Breast epithelium (tissue), 4 donors: ENCODE measurements around the gene BMAL1. TPM values are rescaled to one million over a fixed set of nuclear protein-coding genes. Genes with fewer than 3 reads are reported as not detected.

Experiments
- DNase-seq, 2 donors: peaks; one replicate each; pipeline ENCODE4 v3.0.0-alpha.2; 2019; ENCODE audit warnings: low spot score in 2 of 2
- H3K27ac ChIP-seq, 2 donors: fragments of 200-600 bp; sonication (generic) in 1 of 2; one replicate each; pipeline ENCODE4 v1.5.1; 2016 to 2019; ENCODE audit warnings: mild to moderate bottlenecking in 1 of 2
- H3K27me3 ChIP-seq, 2 donors: fragments of 200-600 bp; sonication (generic) in 1 of 2; one replicate each; pipeline versions ENCODE4 v1.5.1 to v1.6.0; 2017 to 2019; ENCODE audit warnings: control low read depth in 1 of 2, mild to moderate bottlenecking in 1 of 2
- H3K36me3 ChIP-seq: fragments of 200-600 bp; one replicate; pipeline ENCODE4 v1.5.1; 2019
- H3K4me1 ChIP-seq, 2 donors: fragments of 200-600 bp; sonication (generic); one replicate each; pipeline ENCODE4 v1.5.1; 2016 to 2019; ENCODE audit warnings: control low read depth in 1 of 2
- H3K4me3 ChIP-seq, 3 donors: fragments of 200-600 bp; sonication (generic); 1 replicate in 2 of 3; 2 replicates in 1 of 3; pipeline ENCODE4 v1.5.1; 2016 to 2019; ENCODE audit warnings: mild to moderate bottlenecking in 3 of 3, moderate library complexity in 2 of 3
- H3K9me3 ChIP-seq, 2 donors: fragments of 200-600 bp; sonication (generic) in 1 of 2; one replicate each; pipeline ENCODE4 v1.5.1; 2016 to 2019; ENCODE audit warnings: control low read depth in 1 of 2
- CTCF ChIP-seq, 3 donors: fragments of 450-650 bp; IDR thresholded peaks; one replicate each; pipeline ENCODE4 v1.5.1; 2016 to 2017; ENCODE audit warnings: antibody characterized with exemption in 3 of 3, mild to moderate bottlenecking in 3 of 3, moderate library complexity in 3 of 3
- POLR2A ChIP-seq: fragments of 450-650 bp; IDR thresholded peaks from one replicate; pipeline ENCODE4 v1.6.1; 2016; ENCODE audit warnings: antibody characterized with exemption, mild to moderate bottlenecking, moderate library complexity
- POLR2AphosphoS5 ChIP-seq, 3 donors: sonication (generic); formaldehyde crosslinking; IDR thresholded peaks; one replicate each; pipeline ENCODE4 v1.6.1; 2017; ENCODE audit warnings: antibody characterized with exemption in 3 of 3
- intact Hi-C: fragments of 100-400 bp; cut with DNase I; formaldehyde crosslinking; loops from one replicate; pipeline ENCODE4 v1.15.1; 2023; ENCODE audit warnings: low total_unique reads
- total RNA-seq, 3 donors: library from RNA; depleted of rRNA; stranded (reverse); fragments of >200 nt; gene quantifications; one replicate each; pipeline ENCODE4 v1.1.0, GENCODE V29; 2016

The BMAL1 gene
- total RNA-seq, 3 donors from 2014 or later, result 42.0 to 57.5 (median 48.8) TPM

GRCh38 chr11:13373216-13373615 is 95.6 kb downstream of the BMAL1 start:
- DNase-seq, result no peak

DNA sequence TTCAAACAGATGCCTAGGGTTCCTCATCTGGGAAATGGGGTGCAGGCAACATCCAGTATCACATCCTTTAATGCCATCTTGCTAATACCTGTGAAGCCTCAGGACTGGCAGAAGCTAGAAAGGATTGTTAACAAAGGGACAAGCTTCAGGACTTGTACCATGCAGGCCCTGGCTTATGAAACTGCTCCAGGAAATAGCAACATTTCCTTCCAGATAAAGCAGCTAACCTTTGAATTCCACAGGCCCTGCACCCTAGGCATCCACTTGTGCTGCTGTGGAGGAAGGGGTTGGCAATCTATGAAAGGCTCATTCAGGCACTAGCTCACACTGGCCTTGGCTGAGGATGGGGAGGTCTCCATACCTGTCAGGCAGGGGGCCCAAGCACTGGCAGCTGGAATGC is 98.2 kb downstream of the BMAL1 start:
- no peak for TF ChIP-seq POLR2AphosphoS5 (IDR thresholded peaks at IDR 0.05)
- TF ChIP-seq CTCF (IDR thresholded peaks at IDR 0.05), result no peak
- TF ChIP-seq POLR2A, result no peak
- no peak for DNase-seq
- no peak overlapping the region for H3K27ac ChIP-seq
- no peaks in the 10 kb centered on the region for H3K27me3 ChIP-seq
- peaks cover 13% of the 10 kb centered on the region for H3K36me3 ChIP-seq
- H3K4me3 ChIP-seq, result no peak overlapping the region
- intact Hi-C loops, result no loop called here
- no peaks in the 10 kb centered on the region for H3K4me1 ChIP-seq
- no peaks in the 10 kb centered on the region for H3K9me3 ChIP-seq

More at GRCh38 chr11:13373216-13373615, 95.6 kb downstream of the BMAL1 start:
- H3K36me3 ChIP-seq, result peaks cover 18% of the 10 kb centered on the region
- no peaks in the 10 kb centered on the region for H3K27me3 ChIP-seq
- H3K4me3 ChIP-seq, result no peak overlapping the region
- no peak for TF ChIP-seq POLR2A
- no peak for TF ChIP-seq CTCF (IDR thresholded peaks at IDR 0.05)
- TF ChIP-seq POLR2AphosphoS5 (IDR thresholded peaks at IDR 0.05), result no peak
- no peaks in the 10 kb centered on the region for H3K9me3 ChIP-seq
- intact Hi-C loops, result no loop called here
- H3K27ac ChIP-seq, result no peak overlapping the region
- H3K4me1 ChIP-seq, result no peaks in the 10 kb centered on the region

DNA sequence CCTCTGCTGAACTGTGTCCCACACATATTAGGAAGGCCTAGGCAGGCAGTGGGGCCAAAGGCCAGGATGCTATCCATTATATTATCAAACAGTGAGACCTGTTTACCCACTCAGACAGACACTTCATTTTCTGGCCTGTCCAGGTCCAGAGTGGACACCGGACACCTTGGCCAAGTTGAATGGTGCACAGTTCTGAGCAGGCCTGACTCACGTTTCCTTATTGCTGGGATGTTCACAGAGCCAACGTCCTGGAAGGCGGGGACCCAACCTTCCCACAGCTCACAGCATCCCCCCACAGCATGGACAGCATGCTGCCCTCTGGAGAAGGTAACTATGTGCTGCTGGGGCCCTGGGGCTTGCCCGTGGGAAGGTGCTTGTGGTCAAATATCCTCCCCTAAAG is 98.8 kb downstream of the BMAL1 start:
- no peaks in the 10 kb centered on the region for H3K9me3 ChIP-seq
- intact Hi-C loops, result no loop called here
- DNase-seq, result no peak
- H3K27ac ChIP-seq, result no peak overlapping the region
- no peak for TF ChIP-seq CTCF (IDR thresholded peaks at IDR 0.05)
- no peak for TF ChIP-seq POLR2AphosphoS5 (IDR thresholded peaks at IDR 0.05)
- TF ChIP-seq POLR2A, result no peak
- no peaks in the 10 kb centered on the region for H3K27me3 ChIP-seq
- no peak overlapping the region for H3K4me3 ChIP-seq
- H3K4me1 ChIP-seq, result no peaks in the 10 kb centered on the region
- peaks cover 13% of the 10 kb centered on the region for H3K36me3 ChIP-seq

- Histone ChIP-seq H3K36me3 (peaks cover 13% of the 10 kb centered on the region), H3K27ac (no peak overlapping the region), H3K9me3 (no peaks in the 10 kb centered on the region), H3K4me3 (no peak overlapping the region), H3K4me1 (no peaks in the 10 kb centered on the region), H3K27me3 (no peaks in the 10 kb centered on the region)
- intact Hi-C loops, result no loop called here
- TF ChIP-seq POLR2AphosphoS5 (IDR thresholded peaks at IDR 0.05), result no peak
- TF ChIP-seq CTCF (IDR thresholded peaks at IDR 0.05), result no peak
- TF ChIP-seq POLR2A, result no peak
- no peak for DNase-seq
Observed at GRCh38 chr11:13376838-13377237, 99.2 kb downstream of the BMAL1 start.

DNA sequence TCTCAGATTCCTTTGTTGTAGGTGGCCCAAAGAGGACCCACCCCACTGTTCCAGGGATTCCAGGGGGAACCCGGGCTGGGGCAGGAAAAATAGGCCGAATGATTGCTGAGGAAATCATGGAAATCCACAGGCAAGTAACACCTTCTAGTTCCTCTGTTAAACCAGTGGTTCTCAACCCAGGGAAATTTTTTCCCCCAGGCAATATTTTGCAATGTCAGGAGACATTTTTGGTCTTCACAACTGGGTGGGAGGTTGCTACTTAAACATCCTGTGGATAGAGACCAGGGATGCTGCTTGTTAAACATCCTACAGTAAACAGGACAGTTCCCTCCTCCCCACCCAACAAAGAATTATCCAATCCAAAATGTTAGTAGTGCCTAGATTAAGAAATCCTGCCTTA is 100.7 kb downstream of the BMAL1 start:
- H3K27ac ChIP-seq, result no peak overlapping the region
- no peak for DNase-seq
- no peak overlapping the region for H3K4me3 ChIP-seq
- H3K9me3 ChIP-seq, result no peaks in the 10 kb centered on the region
- H3K36me3 ChIP-seq, result peaks cover 13% of the 10 kb centered on the region
- no peaks in the 10 kb centered on the region for H3K27me3 ChIP-seq
- no peaks in the 10 kb centered on the region for H3K4me1 ChIP-seq
- TF ChIP-seq CTCF (IDR thresholded peaks at IDR 0.05) (no peak), POLR2A (no peak), POLR2AphosphoS5 (IDR thresholded peaks at IDR 0.05) (no peak)
- intact Hi-C loops, result no loop called here
